HT-29 (cell line): ENCODE results near the gene RNPEPL1. TPM values are rescaled to one million over a fixed set of nuclear protein-coding genes. Genes with fewer than 3 reads are reported as not detected.
A peak's percentile ranks its signal among the peaks of the same experiment; 100 is the strongest.

ENCODE experiments used
- DNase-seq: peaks from one replicate; pipeline ENCODE4 v3.0.0-alpha.2; 2015; ENCODE audit warnings: low spot score
- total RNA-seq: library from RNA; depleted of rRNA; stranded (reverse); fragments of >200 nt; shearing (Covaris generic); gene quantifications from 2 replicates; pipeline ENCODE4 v1.2.3, GENCODE V29; 2014

RNPEPL1 gene
- total RNA-seq, 1 experiment from 2014 or later = 74.9 TPM

GRCh38 chr2:240603081-240603835 lies 35.0 kb downstream of the RNPEPL1 start:
- no peak for DNase-seq

- DNase-seq = no peak
Observed at GRCh38 chr2:240603846-240604245, 35.6 kb downstream of the RNPEPL1 start.

- DNase-seq = peak; percentile 95
Observed at GRCh38 chr2:240604291-240604938, 36.1 kb downstream of the RNPEPL1 start.

GRCh38 chr2:240604939-240605716 lies 36.8 kb downstream of the RNPEPL1 start:
- DNase-seq = peak; percentile 85

- DNase-seq = peak; percentile 16
Observed at GRCh38 chr2:240605867-240606743, 37.8 kb downstream of the RNPEPL1 start.

GRCh38 chr2:240611601-240612210 lies 43.4 kb downstream of the RNPEPL1 start:
- DNase-seq = no peak

- DNase-seq = no peak
Observed at GRCh38 chr2:240613781-240614180, 45.5 kb downstream of the RNPEPL1 start.

- no peak for DNase-seq
Observed at GRCh38 chr2:240614391-240614790, 46.1 kb downstream of the RNPEPL1 start.

GRCh38 chr2:240615396-240615795 lies 47.1 kb downstream of the RNPEPL1 start:
- DNase-seq = no peak

- no peak for DNase-seq
Observed at GRCh38 chr2:240615820-240616547, 47.7 kb downstream of the RNPEPL1 start.

- DNase-seq = peak; percentile 82
Observed at GRCh38 chr2:240616860-240617666, 48.8 kb downstream of the RNPEPL1 start.

- no peak for DNase-seq
Observed at GRCh38 chr2:240618776-240619175, 50.5 kb downstream of the RNPEPL1 start.

GRCh38 chr2:240619506-240620148 lies 51.3 kb downstream of the RNPEPL1 start:
- DNase-seq = no peak

GRCh38 chr2:240620149-240620731 lies 52.0 kb downstream of the RNPEPL1 start:
- DNase-seq = no peak

GRCh38 chr2:240620859-240621258 lies 52.6 kb downstream of the RNPEPL1 start:
- no peak for DNase-seq

GRCh38 chr2:240622060-240622411 lies 53.8 kb downstream of the RNPEPL1 start:
- DNase-seq = no peak

GRCh38 chr2:240622531-240623235 lies 54.4 kb downstream of the RNPEPL1 start:
- no peak for DNase-seq

- no peak for DNase-seq
Observed at GRCh38 chr2:240623531-240624010, 55.3 kb downstream of the RNPEPL1 start.
